Heart left ventricle (tissue), 13 donors: ENCODE results near the gene ANXA9.

Source experiments
- CTCF ChIP-seq, 12 donors: fragments of 200-600 bp; sonication (generic) in 4 of 12; IDR thresholded peaks; one replicate each; pipeline versions ENCODE4 v1.5.0 to v1.8.0; 2018 to 2022; ENCODE audit warnings: antibody characterized with exemption in 12 of 12, mild to moderate bottlenecking in 5 of 12
- POLR2A ChIP-seq, 2 donors: fragments of 450-650 bp; IDR thresholded peaks; one replicate each; pipeline ENCODE4 v1.6.1; 2017; ENCODE audit warnings: antibody characterized with exemption in 2 of 2, mild to moderate bottlenecking in 2 of 2, moderate library complexity in 2 of 2
- donor health status: ischemic (EF 13 %, LVEDD 7.1; RV severe dilation, severe dysfunction).
- donor health status: DM: no; HTN: yes; CAD: no.
- donor health status: DM: no; HTN: no; CAD: no.
- donor health status: ischemic (EF 25% LVEDD 6.9; RV normal size, moderate dysfunction).
- donor health status: ischemic (EF 25% LVEDD 5.7; RV mildly dilated, moderate dysfunction).
- donor health status: ischemic (EF 35%, LVEDD 5.7; RV mildly dilated, moderate dysfunction).
- donor health status: nonischemic (EF 11% LVEDD 7.7; RV severe dilation, severe dysfunction).
- donor health status: DM: yes; HTN: yes; CAD: no.
- donor health status: PGD.
- donor health status: ischemic (EF 29% LVEDD 5.4; RV normal size, mild dysfunction).
- donor health status: nonischemic (EF 23%, LVEDD 6.1; RV moderate dilation, normal function).

DNA sequence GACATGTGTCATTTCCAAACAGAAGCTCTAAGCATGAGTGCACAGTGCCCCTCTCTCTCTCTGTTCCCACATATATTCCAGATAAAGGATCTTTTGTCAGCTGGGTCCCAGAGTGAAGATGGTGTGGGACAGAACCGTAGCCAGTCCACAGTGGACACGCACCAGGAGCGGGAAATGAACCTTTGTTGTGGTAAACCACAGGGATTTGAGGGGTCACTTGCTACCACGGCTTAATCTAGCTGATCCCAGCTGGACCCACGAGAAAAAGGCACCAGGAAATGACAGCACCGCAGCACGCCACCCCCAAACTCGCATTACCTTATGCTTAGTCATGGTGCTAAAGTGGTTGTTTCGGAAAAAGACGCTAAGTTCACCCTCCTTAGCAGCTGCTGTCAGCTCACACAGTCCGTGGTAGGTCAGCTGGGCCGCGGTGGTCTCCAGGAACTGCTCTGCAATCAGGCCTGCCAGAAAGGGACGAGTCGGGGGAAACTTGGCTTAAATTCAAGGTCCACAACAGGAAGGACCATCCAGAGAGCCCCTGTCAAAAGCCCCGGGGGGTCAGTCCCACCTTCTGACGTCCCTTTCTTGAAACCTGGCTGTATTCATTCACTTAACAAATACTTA is 17.1 kb downstream of the ANXA9 start:
- TF ChIP-seq CTCF (IDR thresholded peaks at IDR 0.05) (no peak), POLR2A (IDR thresholded peaks at IDR 0.05) (no peak)
